T-cell (primary cell): ENCODE results near the gene MCEE. TPM values are rescaled to one million over a fixed set of nuclear protein-coding genes. Genes with fewer than 3 reads are reported as not detected.

ENCODE experiments used
- total RNA-seq, 35 experiments: library from RNA in 6 of 35; stranded (reverse) in 6 of 35; fragments of 120-200 nt in 1 of 35; gene quantifications; one replicate each; pipeline versions ENCODE4 v1.2.1 to v1.2.4 and lab custom pipeline; 2013 to 2026

Gene MCEE
- total RNA-seq, 5 donors from 2014 or later (not counting 1 experiment from before 2014, with no cell fraction given), result 13.7 to 22.4 (median 19.5) TPM

Other genes starting within 250 kb of the MCEE start
- not detected for gene VAX2, start 229.7 kb downstream of the MCEE start, total RNA-seq
- not detected for gene ATP6V1B1, start 194.3 kb downstream of the MCEE start, total RNA-seq
- under 1 TPM in 4 of 5 donors, not detected in 1; 0.20 to 0.88 (median 0.45) TPM for gene ANKRD53, start 151.6 kb downstream of the MCEE start, total RNA-seq
- gene TEX261, start 135.4 kb downstream of the MCEE start, total RNA-seq, result 10 to 100 TPM; 35.9 to 60.3 (median 48.1) TPM
- gene NAGK, start 61.6 kb downstream of the MCEE start, total RNA-seq, result 100 to 1,000 TPM in 3 of 5 donors, 10 to 100 TPM in 2; 89.8 to 124 (median 111) TPM
- gene MPHOSPH10, start 405 bp upstream of the MCEE start, total RNA-seq, result 10 to 100 TPM; 34.8 to 49.6 (median 39.9) TPM
- gene PAIP2B, start 96.9 kb upstream of the MCEE start, total RNA-seq, result 10 to 100 TPM in 1 of 5 donors, 1 to 10 TPM in 4; 4.8 to 10.1 (median 8.4) TPM
- gene ZNF638, start 201.6 kb upstream of the MCEE start, total RNA-seq, result 100 to 1,000 TPM; 112 to 144 (median 131) TPM